ENCODE data around the gene ADAMTSL1.

ADAMTSL1 gene

DNA sequence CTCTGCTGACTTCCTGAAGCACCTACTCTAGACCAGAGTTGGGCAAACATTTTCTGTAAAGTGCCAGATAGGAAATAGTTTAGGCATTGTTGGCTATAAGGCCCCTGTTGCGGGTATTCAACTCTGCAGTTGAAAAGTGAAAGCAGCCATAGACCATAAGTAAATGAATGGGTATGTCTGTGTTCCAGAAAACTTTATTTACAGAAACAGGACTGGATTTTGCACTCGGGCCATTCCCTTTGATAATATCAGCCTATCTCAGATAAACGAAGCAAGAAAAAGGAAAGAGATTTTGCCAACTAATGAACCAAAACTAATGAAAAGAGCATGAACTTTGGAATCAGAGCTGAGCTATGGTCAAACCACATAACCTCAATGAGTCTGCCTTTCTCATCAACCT lies 374.7 kb downstream of the ADAMTSL1 start:
- in situ Hi-C loops (cut with MboI; ENCODE audit: low sequenced_read_pairs, unreplicated experiment) = no loop called here
- no peak for DNase-seq (ENCODE audit: low spot score)

DNA sequence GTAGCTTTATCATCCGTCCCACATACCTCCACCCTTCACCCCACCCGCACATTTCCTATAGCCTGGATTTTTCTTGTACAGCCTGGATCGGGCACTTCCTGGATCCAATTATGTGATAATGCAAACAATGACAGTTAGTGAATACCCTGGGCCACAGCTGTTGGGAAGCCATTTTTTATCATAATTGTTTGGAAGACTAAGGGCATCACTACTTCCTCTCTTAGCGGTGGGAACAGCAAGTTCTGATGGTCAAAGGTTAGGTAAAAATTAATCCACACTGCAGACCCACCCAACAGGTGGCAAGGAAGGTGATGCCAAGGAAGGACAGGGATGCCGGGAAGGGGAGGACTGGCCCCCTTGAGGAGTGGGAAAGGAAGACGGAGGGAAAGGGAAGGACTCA lies 375.3 kb downstream of the ADAMTSL1 start:
- in situ Hi-C loops (cut with MboI; ENCODE audit: low sequenced_read_pairs, unreplicated experiment) = no loop called here
- TF ChIP-seq, protein P1, sequence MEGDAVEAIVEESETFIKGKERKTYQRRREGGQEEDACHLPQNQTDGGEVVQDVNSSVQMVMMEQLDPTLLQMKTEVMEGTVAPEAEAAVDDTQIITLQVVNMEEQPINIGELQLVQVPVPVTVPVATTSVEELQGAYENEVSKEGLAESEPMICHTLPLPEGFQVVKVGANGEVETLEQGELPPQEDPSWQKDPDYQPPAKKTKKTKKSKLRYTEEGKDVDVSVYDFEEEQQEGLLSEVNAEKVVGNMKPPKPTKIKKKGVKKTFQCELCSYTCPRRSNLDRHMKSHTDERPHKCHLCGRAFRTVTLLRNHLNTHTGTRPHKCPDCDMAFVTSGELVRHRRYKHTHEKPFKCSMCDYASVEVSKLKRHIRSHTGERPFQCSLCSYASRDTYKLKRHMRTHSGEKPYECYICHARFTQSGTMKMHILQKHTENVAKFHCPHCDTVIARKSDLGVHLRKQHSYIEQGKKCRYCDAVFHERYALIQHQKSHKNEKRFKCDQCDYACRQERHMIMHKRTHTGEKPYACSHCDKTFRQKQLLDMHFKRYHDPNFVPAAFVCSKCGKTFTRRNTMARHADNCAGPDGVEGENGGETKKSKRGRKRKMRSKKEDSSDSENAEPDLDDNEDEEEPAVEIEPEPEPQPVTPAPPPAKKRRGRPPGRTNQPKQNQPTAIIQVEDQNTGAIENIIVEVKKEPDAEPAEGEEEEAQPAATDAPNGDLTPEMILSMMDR (IDR thresholded peaks at IDR 0.05; ENCODE audit: borderline replicate concordance, control extremely low read depth, extremely low read depth, insufficient read depth, missing control alignments) = no peak
- no peak for DNase-seq (ENCODE audit: low spot score)

More for the DNA sequence above, 374.7 kb downstream of the ADAMTSL1 start:
- TF ChIP-seq, protein P1 (IDR thresholded peaks at IDR 0.05; ENCODE audit: borderline replicate concordance, control extremely low read depth, extremely low read depth, insufficient read depth, missing control alignments) = no peak

DNA sequence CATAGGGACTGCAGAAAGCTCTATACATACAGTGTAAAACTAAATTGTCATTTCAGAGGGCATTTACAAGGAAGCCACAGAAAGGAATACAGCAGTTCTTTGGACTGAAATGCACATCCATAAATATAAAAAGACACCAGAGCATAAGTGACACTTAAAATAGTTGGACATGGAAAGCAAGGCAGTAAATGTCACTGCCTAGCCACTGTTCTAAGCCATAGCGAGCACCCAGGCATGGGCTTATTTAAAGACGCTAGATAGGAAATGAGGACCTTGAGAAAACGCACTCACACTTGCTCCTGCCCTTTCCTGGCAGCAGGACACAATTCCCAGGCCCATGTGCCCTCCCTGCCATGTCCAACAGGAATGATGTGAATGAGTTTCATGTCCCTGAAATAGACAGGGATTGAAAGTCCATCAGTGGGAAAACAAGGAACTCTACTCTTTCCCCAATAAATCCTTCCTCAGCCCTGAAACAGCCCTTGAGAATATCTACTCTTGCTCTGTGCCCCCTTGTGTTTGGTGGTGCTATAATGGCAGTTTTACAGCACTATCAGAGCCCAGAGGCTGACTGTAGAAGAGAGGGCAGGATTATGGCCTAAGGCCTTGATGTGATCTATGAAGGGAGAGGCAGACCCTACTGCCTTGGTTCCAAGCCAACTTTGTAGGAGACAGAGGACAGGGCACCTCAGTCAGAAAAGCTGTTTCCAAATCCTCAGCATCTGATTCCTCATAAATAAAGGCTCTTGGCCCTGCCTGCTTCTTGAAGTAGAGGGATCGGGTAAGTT lies 376.1 kb downstream of the ADAMTSL1 start:
- TF ChIP-seq, protein P1 (IDR thresholded peaks at IDR 0.05; ENCODE audit: borderline replicate concordance, control extremely low read depth, extremely low read depth, insufficient read depth, missing control alignments) = no peak
- in situ Hi-C loops (cut with MboI; ENCODE audit: low sequenced_read_pairs, unreplicated experiment) = no loop called here

DNA sequence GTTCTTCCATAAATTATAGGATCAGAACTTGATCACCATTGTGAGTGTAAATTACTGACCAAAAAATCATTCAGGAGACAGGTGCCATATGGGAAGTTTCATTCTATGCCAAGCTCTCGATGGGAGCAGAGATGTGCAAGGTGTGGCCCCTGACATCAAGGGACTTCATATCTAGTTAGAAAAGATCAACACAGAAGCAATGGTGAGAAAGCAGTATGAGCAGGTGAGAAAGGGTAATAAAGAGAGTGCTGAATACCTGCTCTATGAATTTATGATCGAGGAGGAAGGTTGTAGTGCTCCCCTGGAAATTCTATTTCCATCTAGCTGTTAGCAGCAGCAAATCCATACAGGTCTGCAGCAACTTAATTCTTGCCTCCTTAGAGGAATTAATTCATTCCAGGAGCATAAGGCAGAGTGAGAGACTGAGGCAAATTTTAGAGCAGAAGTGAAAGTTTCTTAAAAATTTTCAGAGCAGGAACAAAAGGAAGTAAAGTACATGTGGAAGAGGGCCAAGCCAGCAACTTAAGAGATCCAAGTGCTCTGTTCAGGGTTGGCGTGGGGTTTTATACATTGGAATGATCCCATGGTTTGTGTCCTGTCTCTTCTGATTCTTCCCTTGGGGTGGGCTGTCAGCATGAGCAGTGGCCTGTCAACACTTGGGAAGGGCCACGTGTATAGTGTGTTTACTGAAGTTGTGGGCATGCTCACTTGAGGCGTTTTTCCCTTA lies 377.3 kb downstream of the ADAMTSL1 start:
- no peak for DNase-seq (ENCODE audit: low spot score)
- in situ Hi-C loops (cut with MboI; ENCODE audit: low sequenced_read_pairs, unreplicated experiment) = no loop called here

More for the DNA sequence above, 376.1 kb downstream of the ADAMTSL1 start:
- no peak for DNase-seq (ENCODE audit: low spot score)

DNA sequence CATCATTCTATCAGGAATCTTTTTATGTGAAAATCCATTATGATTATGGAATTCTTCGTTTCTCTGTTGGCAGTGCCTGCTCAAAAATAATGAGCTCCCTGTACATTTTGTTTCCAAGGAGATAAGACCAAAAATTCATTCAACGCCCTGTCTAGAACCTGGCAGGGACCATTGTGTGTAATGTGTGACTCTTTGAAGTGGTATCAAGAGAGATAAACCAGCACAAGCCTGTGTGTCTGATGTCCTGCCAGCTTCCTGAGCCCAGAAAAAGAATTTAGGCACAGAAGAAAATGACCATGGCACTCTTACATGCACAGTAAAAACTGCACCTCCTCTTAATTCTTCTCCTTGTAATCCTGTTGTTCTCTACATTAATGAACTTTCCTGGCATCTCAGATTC lies 381.7 kb downstream of the ADAMTSL1 start:
- DNase-seq (ENCODE audit: low spot score) = no peak
- TF ChIP-seq, protein P1 (IDR thresholded peaks at IDR 0.05; ENCODE audit: borderline replicate concordance, control extremely low read depth, extremely low read depth, insufficient read depth, missing control alignments) = no peak
- in situ Hi-C loops (cut with MboI; ENCODE audit: low sequenced_read_pairs, unreplicated experiment) = no loop called here

More for the DNA sequence above, 377.3 kb downstream of the ADAMTSL1 start:
- TF ChIP-seq, protein P1 (IDR thresholded peaks at IDR 0.05; ENCODE audit: borderline replicate concordance, control extremely low read depth, extremely low read depth, insufficient read depth, missing control alignments) = no peak

DNA sequence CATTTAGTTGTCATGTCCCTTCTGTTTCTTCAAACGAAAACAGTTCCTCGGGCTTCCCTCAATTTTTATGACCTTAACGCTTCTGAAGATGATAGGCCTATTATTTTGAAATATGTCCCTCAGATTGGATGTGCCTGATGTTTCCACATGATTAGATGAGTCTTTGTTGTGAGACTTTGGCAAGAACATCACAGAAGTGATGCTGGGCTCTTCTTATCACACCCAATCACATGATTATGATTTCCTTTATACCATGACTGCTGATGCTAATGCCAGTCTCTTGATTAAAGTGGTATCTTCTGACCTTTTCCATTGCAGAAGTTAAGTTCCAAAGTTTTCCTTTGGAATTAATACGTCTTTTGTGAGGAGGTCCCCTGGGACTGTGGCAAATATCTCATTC lies 383.4 kb downstream of the ADAMTSL1 start:
- DNase-seq (ENCODE audit: low spot score) = no peak
- TF ChIP-seq, protein P1 (IDR thresholded peaks at IDR 0.05; ENCODE audit: borderline replicate concordance, control extremely low read depth, extremely low read depth, insufficient read depth, missing control alignments) = no peak
- in situ Hi-C loops (cut with MboI; ENCODE audit: low sequenced_read_pairs, unreplicated experiment) = no loop called here
